ENCODE results near the gene REEP1. TPM values are rescaled to one million over a fixed set of nuclear protein-coding genes. Genes with fewer than 3 reads are reported as not detected.

The REEP1 gene
- total and polyA plus RNA-seq, 2 of the 8 experiments (the other 6 are each of a cell fraction or from before 2014, with no cell fraction given): 0.74 to 1.5 TPM

GRCh38 chr2:86186431-86186830, 151.0 kb downstream of the REEP1 start (continued):
- TF ChIP-seq RBBP5 (IDR thresholded peaks at IDR 0.05; ENCODE audit: borderline replicate concordance, low read depth, low read length): no peak
- no peak for TF ChIP-seq NANOG (IDR thresholded peaks at IDR 0.05; ENCODE audit: insufficient read depth, low read depth, low read length, poor library complexity, severe bottlenecking)
- TF ChIP-seq SAP30 (IDR thresholded peaks at IDR 0.05; ENCODE audit: insufficient read depth, insufficient replicate concordance, low read length): no peak
- TF ChIP-seq HDAC2 (IDR thresholded peaks at IDR 0.05; ENCODE audit: borderline replicate concordance in 1 of 2, low read depth in 2 of 2, low read length in 2 of 2): no peak
- no peak for TF ChIP-seq SP2 (IDR thresholded peaks at IDR 0.05; ENCODE audit: low read length)
- TF ChIP-seq POLR2AphosphoS5 (IDR thresholded peaks at IDR 0.05; ENCODE audit: low read depth, low read length): no peak
- TF ChIP-seq JUN (IDR thresholded peaks at IDR 0.05; ENCODE audit: low read depth, low read length): no peak
- no peak for TF ChIP-seq SRF (IDR thresholded peaks at IDR 0.05; ENCODE audit: low read depth, low read length)

All from H1 (cell line).